Upper lobe of right lung (tissue), 1 donor: ENCODE results near the gene CEP192. TPM values are rescaled to one million over a fixed set of nuclear protein-coding genes. Genes with fewer than 3 reads are reported as not detected.

Experiments
- ATAC-seq: fragments of 200-7000 bp; cut with Tn5 transposase; one replicate; pipeline ENCODE4 v1.9.1; 2020; ENCODE audit warnings: mild to moderate bottlenecking, moderate library complexity
- DNase-seq: peaks from one replicate; pipeline ENCODE4 v3.0.0-alpha.2; 2020
- H3K27ac ChIP-seq: fragments of 200-600 bp; one replicate; pipeline ENCODE4 v1.8.0; 2022
- H3K27me3 ChIP-seq: fragments of 200-600 bp; one replicate; pipeline ENCODE4 v1.8.0; 2022; ENCODE audit warnings: mild to moderate bottlenecking
- H3K36me3 ChIP-seq: fragments of 200-600 bp; one replicate; pipeline ENCODE4 v1.8.0; 2022
- H3K4me1 ChIP-seq: fragments of 200-600 bp; one replicate; pipeline ENCODE4 v1.8.0; 2022
- H3K4me3 ChIP-seq: fragments of 200-600 bp; one replicate; pipeline ENCODE4 v1.8.0; 2022; ENCODE audit warnings: mild to moderate bottlenecking
- H3K9me3 ChIP-seq: fragments of 200-600 bp; one replicate; pipeline ENCODE4 v1.8.0; 2022
- intact Hi-C: fragments of 100-400 bp; cut with DNase I; formaldehyde crosslinking; loops from one replicate; pipeline ENCODE4 v1.11.0; 2022
- total RNA-seq: library from RNA; stranded (reverse); fragmentation: NEBNext Ultra II Directional; extraction: Animal tissue kit (Norgen Biotek cat#: 25700); gene quantifications from one replicate; pipeline ENCODE4 v1.2.1, GENCODE V29; 2021
- TF ChIP-seq, protein P1 (sequence below): fragments of 200-600 bp; IDR thresholded peaks from one replicate; pipeline ENCODE4 v1.8.0; 2022; ENCODE audit warnings: antibody characterized with exemption
- donor health status: DM: no; HTN: yes; CAD: no; lungs with severe emphysema.

The CEP192 gene
- total RNA-seq, 1 donor from 2014 or later = 24.6 TPM

DNA sequence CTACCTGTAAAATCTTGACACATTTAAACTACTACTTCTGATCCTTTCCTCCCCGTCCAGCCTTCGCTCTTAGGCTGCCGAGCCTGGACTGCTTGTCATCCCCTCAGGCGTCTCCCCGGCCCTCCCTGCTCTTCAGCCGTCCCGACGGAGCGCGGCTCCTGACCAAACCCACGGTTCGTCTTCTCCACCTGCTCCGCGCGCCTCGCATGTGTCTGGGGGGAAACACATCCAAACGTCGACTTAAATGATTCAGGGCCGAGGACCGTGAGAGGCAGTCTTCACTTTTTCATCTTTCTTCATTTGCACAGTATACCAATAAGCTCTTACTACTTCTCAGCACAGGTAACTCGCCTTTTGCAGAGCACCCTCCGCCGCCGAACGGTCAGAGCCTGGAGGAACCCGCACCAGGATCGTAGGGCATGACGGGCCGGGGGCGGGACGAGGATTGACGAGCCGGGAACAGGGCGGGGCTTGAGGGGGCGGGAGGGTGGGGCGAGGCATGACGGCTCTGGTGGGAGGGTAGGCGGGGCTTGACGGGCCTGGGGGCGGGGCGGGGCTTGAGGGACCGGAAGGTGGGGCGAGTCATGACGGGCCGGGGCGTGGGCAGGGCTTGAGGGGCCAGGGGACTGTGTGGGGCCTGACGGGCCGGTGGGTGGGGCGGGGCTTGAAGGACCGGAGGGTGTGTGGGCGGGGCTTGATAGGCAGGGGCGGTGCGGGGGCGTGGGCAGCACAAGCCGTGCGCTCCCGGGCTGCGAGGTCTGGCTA lies 43.7 kb upstream of the CEP192 start, which contains the start of gene SEH1L:
SEH1L (plus strand) TSS at position 727 of the 765 bp plus-strand sequence. CDS start 111 bp downstream, outside the sequence.
- Histone ChIP-seq H3K27ac (peak within 1 kb of the TSS; percentile 99), H3K27me3 (no peaks in the 10 kb centered on the region), H3K4me3 (peak within 1 kb of the TSS; percentile 91), H3K9me3 (no peaks in the 10 kb centered on the region), H3K36me3 (no peaks in the 10 kb centered on the region), H3K4me1 (peaks cover 22% of the 10 kb centered on the region)
- ATAC-seq (peak; percentile 97), DNase-seq (peak; percentile 100)
- intact Hi-C loops = no loop called here
- TF ChIP-seq, protein P1, sequence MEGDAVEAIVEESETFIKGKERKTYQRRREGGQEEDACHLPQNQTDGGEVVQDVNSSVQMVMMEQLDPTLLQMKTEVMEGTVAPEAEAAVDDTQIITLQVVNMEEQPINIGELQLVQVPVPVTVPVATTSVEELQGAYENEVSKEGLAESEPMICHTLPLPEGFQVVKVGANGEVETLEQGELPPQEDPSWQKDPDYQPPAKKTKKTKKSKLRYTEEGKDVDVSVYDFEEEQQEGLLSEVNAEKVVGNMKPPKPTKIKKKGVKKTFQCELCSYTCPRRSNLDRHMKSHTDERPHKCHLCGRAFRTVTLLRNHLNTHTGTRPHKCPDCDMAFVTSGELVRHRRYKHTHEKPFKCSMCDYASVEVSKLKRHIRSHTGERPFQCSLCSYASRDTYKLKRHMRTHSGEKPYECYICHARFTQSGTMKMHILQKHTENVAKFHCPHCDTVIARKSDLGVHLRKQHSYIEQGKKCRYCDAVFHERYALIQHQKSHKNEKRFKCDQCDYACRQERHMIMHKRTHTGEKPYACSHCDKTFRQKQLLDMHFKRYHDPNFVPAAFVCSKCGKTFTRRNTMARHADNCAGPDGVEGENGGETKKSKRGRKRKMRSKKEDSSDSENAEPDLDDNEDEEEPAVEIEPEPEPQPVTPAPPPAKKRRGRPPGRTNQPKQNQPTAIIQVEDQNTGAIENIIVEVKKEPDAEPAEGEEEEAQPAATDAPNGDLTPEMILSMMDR = no peak

- TF ChIP-seq, protein P1 = no peak
- Histone ChIP-seq H3K9me3 (no peaks in the 10 kb centered on the region), H3K27me3 (no peaks in the 10 kb centered on the region), H3K27ac (peak overlapping the region; percentile 94), H3K4me3 (peak overlapping the region; percentile 71), H3K4me1 (peaks cover 22% of the 10 kb centered on the region), H3K36me3 (no peaks in the 10 kb centered on the region)
- ATAC-seq (peak; percentile 89), DNase-seq (peak; percentile 98)
- intact Hi-C loops = no loop called here
These were observed 42.9 kb upstream of the CEP192 start for GRCh38 chr18:12948050-12948804.

DNA sequence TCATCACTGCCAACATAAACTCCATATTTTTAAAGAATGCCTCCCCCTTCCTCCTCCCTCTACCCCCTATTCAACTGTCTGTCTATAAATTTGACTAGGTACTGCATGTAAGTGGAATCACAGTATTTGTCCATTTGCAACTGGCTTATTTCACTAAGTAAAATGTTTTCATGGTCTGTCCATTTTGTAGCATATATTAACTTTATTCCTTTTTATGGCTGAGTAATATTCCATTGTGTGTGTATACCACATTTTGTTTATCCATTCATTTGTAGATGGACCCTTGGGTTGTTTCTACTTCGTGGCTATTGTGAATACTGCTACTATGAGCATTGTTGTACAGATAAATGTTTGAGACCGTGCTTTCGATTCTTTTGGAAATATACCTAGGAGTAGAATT lies 32.7 kb upstream of the CEP192 start:
- ATAC-seq (no peak), DNase-seq (no peak)
- TF ChIP-seq, protein P1 = no peak
- Histone ChIP-seq H3K36me3 (peaks cover 38% of the 10 kb centered on the region), H3K4me3 (no peak overlapping the region), H3K27me3 (no peaks in the 10 kb centered on the region), H3K27ac (no peak overlapping the region), H3K4me1 (no peaks in the 10 kb centered on the region), H3K9me3 (no peaks in the 10 kb centered on the region)
- intact Hi-C loops = no loop called here

- no peak overlapping the region for H3K27ac ChIP-seq
- intact Hi-C loops = no loop called here
- no peak for ATAC-seq
These were observed 30.8 kb upstream of the CEP192 start for GRCh38 chr18:12960395-12960794.

GRCh38 chr18:12960853-12961397 lies 30.2 kb upstream of the CEP192 start:
- H3K36me3 ChIP-seq = peaks cover 56% of the 10 kb centered on the region
- DNase-seq = no peak

More at GRCh38 chr18:12960395-12960794, 30.8 kb upstream of the CEP192 start:
- H3K4me1 ChIP-seq = no peaks in the 10 kb centered on the region
- no peaks in the 10 kb centered on the region for H3K9me3 ChIP-seq
- H3K4me3 ChIP-seq = no peak overlapping the region
- TF ChIP-seq, protein P1 = no peak
- H3K27me3 ChIP-seq = no peaks in the 10 kb centered on the region
- H3K36me3 ChIP-seq = peaks cover 56% of the 10 kb centered on the region
- DNase-seq = no peak

More at GRCh38 chr18:12960853-12961397, 30.2 kb upstream of the CEP192 start:
- intact Hi-C loops = no loop called here
- no peaks in the 10 kb centered on the region for H3K9me3 ChIP-seq
- no peak overlapping the region for H3K27ac ChIP-seq
- TF ChIP-seq, protein P1 = no peak
- H3K27me3 ChIP-seq = no peaks in the 10 kb centered on the region
- H3K4me3 ChIP-seq = no peak overlapping the region
- no peak for ATAC-seq
- no peaks in the 10 kb centered on the region for H3K4me1 ChIP-seq
